Ovary (tissue), 3 donors: ENCODE data around the gene FGD3.

ENCODE experiments used
- CTCF ChIP-seq, 3 donors: fragments of 450-650 bp in 2 of 3; fragments of 200-600 bp in 1 of 3; IDR thresholded peaks; one replicate each; pipeline versions ENCODE4 v1.5.1 to v1.8.0; 2016 to 2022; ENCODE audit warnings: antibody characterized with exemption in 3 of 3, mild to moderate bottlenecking in 1 of 3
- POLR2A ChIP-seq: fragments of 450-650 bp; IDR thresholded peaks from one replicate; pipeline ENCODE4 v1.6.1; 2017; ENCODE audit warnings: antibody characterized with exemption, mild to moderate bottlenecking, moderate library complexity
- donor health status: DM: no; HTN: no; CAD: no.

- no peak for TF ChIP-seq CTCF (IDR thresholded peaks at IDR 0.05)
- no peak for TF ChIP-seq POLR2A
Observed at GRCh38 chr9:93002700-93003099, 55.4 kb downstream of the FGD3 start.
